BLaER1 (cell line): Measurements from ENCODE around the gene TRIM39.
A peak's percentile ranks its signal among the peaks of the same experiment; 100 is the strongest.

ENCODE experiments used
- H3K27ac ChIP-seq: shearing (Covaris generic); formaldehyde crosslinking; 2 replicates; pipeline ENCODE4 v1.8.1; 2022
- H3K27me3 ChIP-seq: shearing (Covaris generic); formaldehyde crosslinking; 2 replicates; pipeline ENCODE4 v1.8.1; 2022
- H3K36me3 ChIP-seq: shearing (Covaris generic); formaldehyde crosslinking; 2 replicates; pipeline ENCODE4 v1.8.1; 2022
- H3K4me1 ChIP-seq: shearing (Covaris generic); formaldehyde crosslinking; 2 replicates; pipeline ENCODE4 v1.8.1; 2022
- H3K4me2 ChIP-seq: shearing (Covaris generic); formaldehyde crosslinking; 2 replicates; pipeline ENCODE4 v1.8.1; 2022
- H3K4me3 ChIP-seq: shearing (Covaris generic); formaldehyde crosslinking; 2 replicates; pipeline ENCODE4 v1.8.1; 2022
- H3K9ac ChIP-seq: shearing (Covaris generic); formaldehyde crosslinking; 2 replicates; pipeline ENCODE4 v1.8.1; 2022
- H3K9me3 ChIP-seq: shearing (Covaris generic); formaldehyde crosslinking; 2 replicates; pipeline ENCODE4 v1.8.1; 2022
- H4K20me1 ChIP-seq: shearing (Covaris generic); formaldehyde crosslinking; 2 replicates; pipeline ENCODE4 v1.8.1; 2022
- Cebpa-rat ChIP-seq: shearing (Covaris generic); IDR thresholded peaks from 2 replicates; pipeline ENCODE4 v1.8.1; 2022

TRIM39 gene

DNA sequence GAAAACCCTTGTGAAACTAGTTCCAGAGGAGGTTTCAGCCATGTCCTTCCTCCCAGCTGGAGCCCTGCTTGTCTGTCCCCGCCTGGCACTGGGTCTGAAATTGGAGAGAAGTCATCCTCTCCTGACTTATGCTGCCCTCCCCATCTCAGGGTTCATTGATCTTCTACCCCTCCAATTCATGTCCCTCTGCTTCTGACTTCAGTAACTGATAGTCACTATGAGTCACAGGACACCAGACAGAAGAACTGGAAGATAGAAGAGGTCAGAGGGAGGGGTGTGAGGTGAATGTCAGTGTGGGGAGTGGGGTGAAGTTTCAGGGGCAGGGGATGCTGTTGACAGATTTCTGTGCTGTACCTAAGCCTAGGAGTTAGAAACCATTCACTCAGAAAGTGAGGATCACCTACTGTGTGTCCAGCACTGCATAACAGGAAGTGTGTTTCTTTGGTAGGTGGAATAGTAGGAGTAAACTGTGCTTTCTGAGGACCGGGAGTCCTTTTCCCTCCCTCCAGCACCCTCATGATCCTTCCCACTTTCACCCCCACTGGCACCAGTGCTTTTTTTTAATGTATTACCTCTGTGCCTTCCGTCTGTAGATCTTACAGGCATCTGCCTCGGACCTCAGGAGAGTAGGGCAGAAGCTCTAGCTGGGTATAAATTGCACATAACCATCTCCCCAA, 17.6 kb downstream of the TRIM39 start:
- H3K27ac ChIP-seq = no peak overlapping the region
- H3K4me3 ChIP-seq = no peak overlapping the region
- TF ChIP-seq Cebpa-rat = no peak
- H3K9ac ChIP-seq = no peak overlapping the region
- peaks cover 49% of the 10 kb centered on the region for H3K36me3 ChIP-seq
- no peaks in the 10 kb centered on the region for H4K20me1 ChIP-seq
- peaks cover 23% of the 10 kb centered on the region for H3K4me1 ChIP-seq
- H3K27me3 ChIP-seq = no peaks in the 10 kb centered on the region
- no peaks in the 10 kb centered on the region for H3K9me3 ChIP-seq
- peak overlapping the region; percentile 80 for H3K4me2 ChIP-seq

- Histone ChIP-seq H4K20me1 (no peaks in the 10 kb centered on the region), H3K27me3 (no peaks in the 10 kb centered on the region)
Observed at GRCh38 chr6:30344868-30345671, 18.3 kb downstream of the TRIM39 start, which contains the start of gene RPP21. Gene RPP21 (plus strand): TSS chr6:30345156. CDS start chr6:30345172, 16 bp downstream.

DNA sequence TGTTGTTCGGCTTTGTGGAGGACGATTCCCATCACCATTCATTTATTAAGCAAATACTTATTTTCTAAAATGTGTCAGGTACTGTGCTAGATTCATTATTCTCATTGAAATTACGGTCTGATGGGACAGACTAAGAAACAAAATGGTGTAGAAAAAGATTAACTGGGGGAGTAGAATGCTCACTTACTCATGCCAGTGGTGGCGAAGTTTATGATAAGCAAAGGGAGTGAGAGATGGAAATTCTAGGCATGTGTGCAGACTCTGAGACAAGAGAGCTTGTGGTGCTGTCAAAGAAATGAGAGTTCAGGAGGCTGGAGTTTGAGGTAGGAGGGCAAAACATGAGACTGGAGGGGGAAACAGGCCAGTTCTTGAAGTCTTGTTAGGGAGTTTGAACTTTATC, 19.1 kb downstream of the TRIM39 start:
- Histone ChIP-seq H3K4me3 (peak overlapping the region; percentile 78), H3K9ac (peak overlapping the region; percentile 77; the same call in 1 of the 2 replicates), H3K9me3 (no peaks in the 10 kb centered on the region), H3K4me2 (peak overlapping the region; percentile 80), H3K4me1 (peaks cover 37% of the 10 kb centered on the region), H3K36me3 (peaks cover 34% of the 10 kb centered on the region), H3K27me3 (no peaks in the 10 kb centered on the region), H4K20me1 (no peaks in the 10 kb centered on the region), H3K27ac (no peak overlapping the region)
- no peak for TF ChIP-seq Cebpa-rat

More at GRCh38 chr6:30344868-30345671, 18.3 kb downstream of the TRIM39 start, which contains the start of gene RPP21:
- H3K36me3 ChIP-seq = peaks cover 42% of the 10 kb centered on the region
- H3K9me3 ChIP-seq = no peaks in the 10 kb centered on the region
- TF ChIP-seq Cebpa-rat = no peak
- H3K4me1 ChIP-seq = peaks cover 30% of the 10 kb centered on the region
- H3K4me2 ChIP-seq = peak within 1 kb of the TSS; percentile 80
- peak within 1 kb of the TSS; percentile 77 for H3K9ac ChIP-seq
- peak within 1 kb of the TSS; percentile 71 for H3K27ac ChIP-seq
- peak within 1 kb of the TSS; percentile 78 for H3K4me3 ChIP-seq

GRCh38 chr6:30348957-30349356, 22.2 kb downstream of the TRIM39 start:
- Histone ChIP-seq H3K4me3 (no peak overlapping the region), H3K9me3 (no peaks in the 10 kb centered on the region), H3K36me3 (peaks cover 10% of the 10 kb centered on the region), H4K20me1 (no peaks in the 10 kb centered on the region), H3K4me1 (peaks cover 37% of the 10 kb centered on the region), H3K9ac (no peak overlapping the region), H3K27me3 (no peaks in the 10 kb centered on the region), H3K27ac (no peak overlapping the region), H3K4me2 (peak overlapping the region; percentile 62)
- TF ChIP-seq Cebpa-rat = no peak

GRCh38 chr6:30349421-30350177, 22.9 kb downstream of the TRIM39 start:
- Histone ChIP-seq H3K4me3 (no peak overlapping the region), H3K27me3 (no peaks in the 10 kb centered on the region), H3K27ac (no peak overlapping the region), H3K9ac (no peak overlapping the region), H3K9me3 (no peaks in the 10 kb centered on the region), H3K4me2 (peak overlapping the region; percentile 40), H3K36me3 (peaks cover 10% of the 10 kb centered on the region), H3K4me1 (peaks cover 37% of the 10 kb centered on the region), H4K20me1 (no peaks in the 10 kb centered on the region)
- no peak for TF ChIP-seq Cebpa-rat

DNA sequence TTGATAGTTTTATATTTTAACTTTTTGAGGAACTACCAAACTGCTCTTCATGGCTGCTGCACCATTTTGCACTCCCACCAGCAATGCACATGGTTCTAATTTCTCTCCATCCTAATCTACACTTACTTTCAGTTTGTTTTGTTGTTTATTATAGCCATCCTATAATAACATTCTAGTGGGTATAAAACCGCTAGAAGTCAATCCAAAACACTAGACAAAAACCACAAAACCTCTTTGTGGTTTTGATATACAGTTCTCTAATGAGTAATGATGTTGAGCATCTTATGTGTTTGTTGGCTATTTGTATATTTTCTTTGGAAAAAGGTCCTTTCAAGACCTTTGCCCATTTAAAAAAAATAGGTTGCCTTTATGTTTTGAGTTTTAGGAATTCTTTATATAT, 23.8 kb downstream of the TRIM39 start:
- Histone ChIP-seq H3K4me1 (peaks cover 37% of the 10 kb centered on the region), H3K36me3 (peaks cover 10% of the 10 kb centered on the region), H3K9ac (no peak overlapping the region), H3K4me3 (no peak overlapping the region), H4K20me1 (no peaks in the 10 kb centered on the region), H3K4me2 (peak overlapping the region; percentile 40), H3K27ac (no peak overlapping the region), H3K27me3 (no peaks in the 10 kb centered on the region), H3K9me3 (no peaks in the 10 kb centered on the region)
- TF ChIP-seq Cebpa-rat = no peak

- no peak for TF ChIP-seq Cebpa-rat
- H3K4me3 ChIP-seq = no peak overlapping the region
Observed at GRCh38 chr6:30352550-30352949, 25.8 kb downstream of the TRIM39 start.

GRCh38 chr6:30355281-30355680, 28.6 kb downstream of the TRIM39 start:
- TF ChIP-seq Cebpa-rat = no peak
- Histone ChIP-seq H3K27ac (no peak overlapping the region), H3K4me2 (no peak overlapping the region), H3K9ac (no peak overlapping the region), H3K4me1 (peaks cover 4% of the 10 kb centered on the region), H3K27me3 (peaks cover 6% of the 10 kb centered on the region; the same call in 1 of the 2 replicates), H3K36me3 (no peaks in the 10 kb centered on the region), H4K20me1 (no peaks in the 10 kb centered on the region), H3K4me3 (no peak overlapping the region), H3K9me3 (no peaks in the 10 kb centered on the region)

More at GRCh38 chr6:30352550-30352949, 25.8 kb downstream of the TRIM39 start:
- Histone ChIP-seq H3K4me2 (no peak overlapping the region), H3K27me3 (no peaks in the 10 kb centered on the region), H3K4me1 (peaks cover 28% of the 10 kb centered on the region), H3K9me3 (no peaks in the 10 kb centered on the region), H3K27ac (no peak overlapping the region), H4K20me1 (no peaks in the 10 kb centered on the region), H3K36me3 (no peaks in the 10 kb centered on the region), H3K9ac (no peak overlapping the region)

DNA sequence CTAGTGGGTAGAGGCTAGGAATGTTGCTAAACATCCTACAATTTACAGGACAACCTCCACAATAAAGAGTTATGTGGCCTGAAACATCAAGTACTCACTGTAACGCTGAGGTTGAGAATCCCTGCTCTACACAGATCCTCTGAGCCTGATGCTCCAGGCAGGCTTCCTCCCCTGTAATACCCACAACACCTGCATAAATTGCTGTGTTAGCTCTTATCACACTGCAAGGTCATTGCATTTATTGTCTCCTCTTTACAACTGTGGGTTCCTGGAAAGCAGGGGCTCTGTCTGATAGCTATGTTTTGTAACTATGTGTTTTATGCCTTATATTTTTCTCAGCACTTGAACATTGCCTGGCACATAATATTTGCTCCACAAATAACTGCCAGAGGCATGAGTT, 29.8 kb downstream of the TRIM39 start:
- H3K4me3 ChIP-seq = no peak overlapping the region
- H3K27me3 ChIP-seq = peaks cover 6% of the 10 kb centered on the region; the same call in 1 of the 2 replicates
- no peak for TF ChIP-seq Cebpa-rat
- no peaks in the 10 kb centered on the region for H4K20me1 ChIP-seq
- no peak overlapping the region for H3K4me2 ChIP-seq
- no peak overlapping the region for H3K9ac ChIP-seq
- no peaks in the 10 kb centered on the region for H3K9me3 ChIP-seq
- no peaks in the 10 kb centered on the region for H3K36me3 ChIP-seq
- no peak overlapping the region for H3K27ac ChIP-seq
- H3K4me1 ChIP-seq = no peaks in the 10 kb centered on the region
